Heart left ventricle (tissue), 13 donors: Measurements from ENCODE around the gene COQ7.

ENCODE experiments used
- POLR2A ChIP-seq, 2 donors: fragments of 450-650 bp; IDR thresholded peaks; one replicate each; pipeline ENCODE4 v1.6.1; 2017; ENCODE audit warnings: antibody characterized with exemption in 2 of 2, mild to moderate bottlenecking in 2 of 2, moderate library complexity in 2 of 2
- TF ChIP-seq, protein P1 (sequence below), 12 donors: fragments of 200-600 bp; sonication (generic) in 4 of 12; IDR thresholded peaks; one replicate each; pipeline versions ENCODE4 v1.5.0 to v1.8.0; 2018 to 2022; ENCODE audit warnings: antibody characterized with exemption in 12 of 12, mild to moderate bottlenecking in 5 of 12
- donor health status: ischemic (EF 13 %, LVEDD 7.1; RV severe dilation, severe dysfunction).
- donor health status: DM: no; HTN: yes; CAD: no.
- donor health status: DM: no; HTN: no; CAD: no.
- donor health status: ischemic (EF 25% LVEDD 6.9; RV normal size, moderate dysfunction).
- donor health status: ischemic (EF 25% LVEDD 5.7; RV mildly dilated, moderate dysfunction).
- donor health status: ischemic (EF 35%, LVEDD 5.7; RV mildly dilated, moderate dysfunction).
- donor health status: nonischemic (EF 11% LVEDD 7.7; RV severe dilation, severe dysfunction).
- donor health status: DM: yes; HTN: yes; CAD: no.
- donor health status: PGD.
- donor health status: ischemic (EF 29% LVEDD 5.4; RV normal size, mild dysfunction).
- donor health status: nonischemic (EF 23%, LVEDD 6.1; RV moderate dilation, normal function).

GRCh38 chr16:19071811-19072777 is 4.7 kb downstream of the COQ7 start:
- no peak for TF ChIP-seq POLR2A (IDR thresholded peaks at IDR 0.05)
- TF ChIP-seq, protein P1, sequence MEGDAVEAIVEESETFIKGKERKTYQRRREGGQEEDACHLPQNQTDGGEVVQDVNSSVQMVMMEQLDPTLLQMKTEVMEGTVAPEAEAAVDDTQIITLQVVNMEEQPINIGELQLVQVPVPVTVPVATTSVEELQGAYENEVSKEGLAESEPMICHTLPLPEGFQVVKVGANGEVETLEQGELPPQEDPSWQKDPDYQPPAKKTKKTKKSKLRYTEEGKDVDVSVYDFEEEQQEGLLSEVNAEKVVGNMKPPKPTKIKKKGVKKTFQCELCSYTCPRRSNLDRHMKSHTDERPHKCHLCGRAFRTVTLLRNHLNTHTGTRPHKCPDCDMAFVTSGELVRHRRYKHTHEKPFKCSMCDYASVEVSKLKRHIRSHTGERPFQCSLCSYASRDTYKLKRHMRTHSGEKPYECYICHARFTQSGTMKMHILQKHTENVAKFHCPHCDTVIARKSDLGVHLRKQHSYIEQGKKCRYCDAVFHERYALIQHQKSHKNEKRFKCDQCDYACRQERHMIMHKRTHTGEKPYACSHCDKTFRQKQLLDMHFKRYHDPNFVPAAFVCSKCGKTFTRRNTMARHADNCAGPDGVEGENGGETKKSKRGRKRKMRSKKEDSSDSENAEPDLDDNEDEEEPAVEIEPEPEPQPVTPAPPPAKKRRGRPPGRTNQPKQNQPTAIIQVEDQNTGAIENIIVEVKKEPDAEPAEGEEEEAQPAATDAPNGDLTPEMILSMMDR (IDR thresholded peaks at IDR 0.05) = peak; percentile 50 to 74 (median 62)
